ENCODE results near the gene MTCL3.
"Not testable (repeated sequence)": the region's sequence is repeated elsewhere in the genome, so short reads cannot be mapped to it uniquely, and the experiment has no call there.

Gene MTCL3

DNA sequence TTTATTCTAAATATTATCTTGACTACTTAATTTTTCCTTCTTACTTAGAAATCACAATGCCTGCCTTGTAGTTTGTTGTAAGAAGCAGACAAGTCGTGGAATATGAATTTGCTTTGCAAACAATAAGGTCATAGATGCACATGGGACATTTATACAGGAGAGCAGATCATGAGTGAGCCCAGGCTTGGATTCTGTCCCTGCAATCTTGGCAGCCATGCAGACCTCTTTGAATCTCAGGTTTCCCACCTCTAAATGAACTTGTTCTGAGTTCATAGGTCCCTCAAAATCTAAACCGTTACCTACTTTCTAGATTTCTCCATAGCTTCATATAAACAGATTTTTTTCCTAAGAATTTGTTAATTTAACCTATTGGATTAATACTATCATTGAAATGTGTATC, 79.4 kb downstream of the MTCL3 start:
- TF ChIP-seq, protein P1, sequence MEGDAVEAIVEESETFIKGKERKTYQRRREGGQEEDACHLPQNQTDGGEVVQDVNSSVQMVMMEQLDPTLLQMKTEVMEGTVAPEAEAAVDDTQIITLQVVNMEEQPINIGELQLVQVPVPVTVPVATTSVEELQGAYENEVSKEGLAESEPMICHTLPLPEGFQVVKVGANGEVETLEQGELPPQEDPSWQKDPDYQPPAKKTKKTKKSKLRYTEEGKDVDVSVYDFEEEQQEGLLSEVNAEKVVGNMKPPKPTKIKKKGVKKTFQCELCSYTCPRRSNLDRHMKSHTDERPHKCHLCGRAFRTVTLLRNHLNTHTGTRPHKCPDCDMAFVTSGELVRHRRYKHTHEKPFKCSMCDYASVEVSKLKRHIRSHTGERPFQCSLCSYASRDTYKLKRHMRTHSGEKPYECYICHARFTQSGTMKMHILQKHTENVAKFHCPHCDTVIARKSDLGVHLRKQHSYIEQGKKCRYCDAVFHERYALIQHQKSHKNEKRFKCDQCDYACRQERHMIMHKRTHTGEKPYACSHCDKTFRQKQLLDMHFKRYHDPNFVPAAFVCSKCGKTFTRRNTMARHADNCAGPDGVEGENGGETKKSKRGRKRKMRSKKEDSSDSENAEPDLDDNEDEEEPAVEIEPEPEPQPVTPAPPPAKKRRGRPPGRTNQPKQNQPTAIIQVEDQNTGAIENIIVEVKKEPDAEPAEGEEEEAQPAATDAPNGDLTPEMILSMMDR (IDR thresholded peaks at IDR 0.05; ENCODE audit: unreplicated experiment), result no peak
- Mint-ChIP-seq H3K4me3 (ENCODE audit: low read depth) (no peak overlapping the region), H3K9me3 (ENCODE audit: low read depth) (no peaks in the 10 kb centered on the region), H3K27me3 (no peaks in the 10 kb centered on the region), H3K4me1 (ENCODE audit: low read depth) (no peaks in the 10 kb centered on the region), H3K27ac (no peak overlapping the region), H3K36me3 (ENCODE audit: insufficient read depth) (no peaks in the 10 kb centered on the region)
- no peak for DNase-seq (ENCODE audit: low spot score, unreplicated experiment)

GRCh38 chr6:127436578-127437110, 82.5 kb downstream of the MTCL3 start:
- no peak for DNase-seq (ENCODE audit: low spot score, unreplicated experiment)
- no peaks in the 10 kb centered on the region for H3K27me3 Mint-ChIP-seq
- no peaks in the 10 kb centered on the region for H3K4me1 Mint-ChIP-seq (ENCODE audit: low read depth)
- H3K27ac Mint-ChIP-seq, result no peak overlapping the region
- no peaks in the 10 kb centered on the region for H3K9me3 Mint-ChIP-seq (ENCODE audit: low read depth)
- H3K36me3 Mint-ChIP-seq (ENCODE audit: insufficient read depth), result no peaks in the 10 kb centered on the region
- TF ChIP-seq, protein P1 (IDR thresholded peaks at IDR 0.05; ENCODE audit: unreplicated experiment), result no peak
- no peak overlapping the region for H3K4me3 Mint-ChIP-seq (ENCODE audit: low read depth)

DNA sequence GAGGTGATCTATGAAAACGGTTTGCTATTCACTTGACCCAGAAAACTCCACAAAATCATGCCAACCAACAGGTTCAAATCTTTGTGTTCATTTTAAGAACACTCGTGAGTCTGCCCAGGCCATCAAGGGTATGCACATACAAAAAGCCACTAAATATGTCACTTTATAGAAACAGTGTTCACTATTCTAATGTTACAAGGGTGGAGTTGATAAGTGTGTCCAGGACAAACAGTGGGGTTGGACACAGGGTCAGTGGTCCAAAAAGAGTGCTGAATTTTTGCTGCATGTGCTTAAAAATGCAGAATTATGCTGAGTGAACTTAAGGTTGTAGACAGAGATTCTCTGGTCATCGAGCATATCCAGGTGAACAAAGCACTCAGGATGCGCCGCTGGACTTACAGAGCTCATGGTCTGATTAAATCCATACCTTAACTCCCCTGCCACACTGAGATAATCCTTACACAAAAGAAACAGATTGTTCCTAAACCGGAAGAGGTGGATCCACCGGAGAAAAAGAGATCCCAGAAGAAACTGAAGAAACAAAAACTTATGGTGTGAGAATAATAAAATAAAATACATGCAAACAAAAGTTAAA, 83.4 kb downstream of the MTCL3 start:
- TF ChIP-seq, protein P1 (IDR thresholded peaks at IDR 0.05; ENCODE audit: unreplicated experiment), result no peak
- H3K27ac Mint-ChIP-seq, result no peak overlapping the region
- H3K36me3 Mint-ChIP-seq (ENCODE audit: insufficient read depth), result no peaks in the 10 kb centered on the region
- H3K4me3 Mint-ChIP-seq (ENCODE audit: low read depth), result no peak overlapping the region
- H3K4me1 Mint-ChIP-seq (ENCODE audit: low read depth), result no peaks in the 10 kb centered on the region
- no peaks in the 10 kb centered on the region for H3K27me3 Mint-ChIP-seq
- no peaks in the 10 kb centered on the region for H3K9me3 Mint-ChIP-seq (ENCODE audit: low read depth)
- no peak for DNase-seq (ENCODE audit: low spot score, unreplicated experiment)

DNA sequence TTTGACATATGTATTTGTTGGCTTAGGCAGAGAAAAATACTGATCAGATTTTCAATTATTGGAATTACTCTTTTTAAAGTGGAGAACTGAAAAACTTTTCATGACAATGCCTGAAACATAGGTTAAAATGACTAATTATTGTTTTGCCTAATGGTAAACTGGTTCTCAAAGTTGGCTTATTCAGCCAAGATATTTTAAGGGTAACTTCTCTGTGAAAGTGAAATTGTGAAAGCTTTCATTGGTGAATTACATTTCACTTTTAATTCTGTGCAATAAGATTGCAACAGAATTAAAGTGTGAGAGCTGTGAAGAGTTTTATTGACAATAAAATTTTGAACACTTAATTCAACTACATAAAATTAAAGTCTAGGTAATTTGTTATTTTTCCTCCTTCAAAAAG, 84.5 kb downstream of the MTCL3 start:
- TF ChIP-seq, protein P1 (IDR thresholded peaks at IDR 0.05; ENCODE audit: unreplicated experiment), result no peak
- Mint-ChIP-seq H3K4me1 (ENCODE audit: low read depth) (no peaks in the 10 kb centered on the region), H3K27me3 (no peaks in the 10 kb centered on the region), H3K9me3 (ENCODE audit: low read depth) (peaks cover 4% of the 10 kb centered on the region), H3K4me3 (ENCODE audit: low read depth) (no peak overlapping the region), H3K36me3 (ENCODE audit: insufficient read depth) (no peaks in the 10 kb centered on the region), H3K27ac (no peak overlapping the region)
- DNase-seq (ENCODE audit: low spot score, unreplicated experiment), result no peak

DNA sequence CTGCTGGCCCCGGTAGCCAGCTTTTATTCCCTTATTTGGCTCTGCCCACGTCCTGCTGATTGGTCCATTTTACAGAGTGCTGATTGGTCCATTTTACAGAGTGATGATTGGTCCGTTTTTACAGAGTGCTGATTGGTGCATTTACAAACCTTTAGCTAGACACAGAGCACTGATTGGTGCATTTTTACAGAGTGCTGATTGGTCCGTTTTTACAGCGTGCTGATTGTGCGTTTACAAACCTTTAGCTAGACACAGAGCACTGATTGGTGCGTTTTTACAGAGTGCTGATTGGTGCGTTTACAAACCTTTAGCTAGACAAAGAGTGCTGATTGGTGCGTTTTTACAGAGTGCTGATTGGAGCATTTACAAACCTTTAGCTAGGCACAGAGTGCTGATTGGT, 90.6 kb downstream of the MTCL3 start:
- H3K27ac Mint-ChIP-seq; H3K4me3 Mint-ChIP-seq (ENCODE audit: low read depth); H3K36me3 Mint-ChIP-seq (ENCODE audit: insufficient read depth); H3K27me3 Mint-ChIP-seq; H3K4me1 Mint-ChIP-seq (ENCODE audit: low read depth); DNase-seq (ENCODE audit: low spot score, unreplicated experiment): not testable (repeated sequence)
- H3K9me3 Mint-ChIP-seq (ENCODE audit: low read depth), result peaks cover 12% of the 10 kb centered on the region

GRCh38 chr6:127423921-127424320, 95.2 kb downstream of the MTCL3 start:
- Mint-ChIP-seq H3K4me1 (ENCODE audit: low read depth) (peaks cover 1% of the 10 kb centered on the region), H3K36me3 (ENCODE audit: insufficient read depth) (peaks cover 2% of the 10 kb centered on the region), H3K27me3 (no peaks in the 10 kb centered on the region), H3K27ac (no peak overlapping the region), H3K4me3 (ENCODE audit: low read depth) (no peak overlapping the region), H3K9me3 (ENCODE audit: low read depth) (peaks cover 5% of the 10 kb centered on the region)
- DNase-seq (ENCODE audit: low spot score, unreplicated experiment), result no peak
- TF ChIP-seq, protein P1 (IDR thresholded peaks at IDR 0.05; ENCODE audit: unreplicated experiment), result no peak
